Activated effector memory CD4-positive, alpha-beta T cell treated with anti-CD3 and anti-CD28 coated beads, Interleukin-2, amount 50 U/mL, for 16 hours (primary cell): ENCODE data around the gene SEZ6L2.
"Not testable (repeated sequence)": the region's sequence is repeated elsewhere in the genome, so short reads cannot be mapped to it uniquely, and the experiment has no call there.

Experiments
- DNase-seq: peaks from one replicate; pipeline ENCODE4 v3.0.0-alpha.2; 2020

SEZ6L2 gene

GRCh38 chr16:29909851-29910250 lies 10.5 kb upstream of the SEZ6L2 start:
- DNase-seq: not testable (repeated sequence)

- DNase-seq: no peak
Observed at GRCh38 chr16:29909391-29909790, 10.0 kb upstream of the SEZ6L2 start.

- DNase-seq: no peak
Observed at GRCh38 chr16:29908719-29909220, 9.4 kb upstream of the SEZ6L2 start.

GRCh38 chr16:29907973-29908372 lies 8.6 kb upstream of the SEZ6L2 start:
- no peak for DNase-seq

GRCh38 chr16:29906520-29907244 lies 7.3 kb upstream of the SEZ6L2 start:
- DNase-seq: no peak

GRCh38 chr16:29905668-29906067 lies 6.3 kb upstream of the SEZ6L2 start:
- no peak for DNase-seq

- DNase-seq: no peak
Observed at GRCh38 chr16:29904947-29905346, 5.6 kb upstream of the SEZ6L2 start.

GRCh38 chr16:29903590-29903989 lies 4.2 kb upstream of the SEZ6L2 start:
- DNase-seq: no peak

GRCh38 chr16:29901607-29901945 lies 2.2 kb upstream of the SEZ6L2 start:
- no peak for DNase-seq

- DNase-seq: no peak
Observed at GRCh38 chr16:29900888-29901606, 1.7 kb upstream of the SEZ6L2 start.

- peak; percentile 86 for DNase-seq
Observed at GRCh38 chr16:29900102-29900887, 945 bp upstream of the SEZ6L2 start, which contains the start of gene ASPHD1. Gene ASPHD1 (plus strand): TSS chr16:29900488. CDS start chr16:29900972, 484 bp downstream.

GRCh38 chr16:29898804-29899515 lies 390 bp downstream of the SEZ6L2 start:
- DNase-seq: no peak

- DNase-seq: no peak
Observed at GRCh38 chr16:29898135-29898803, 1.1 kb downstream of the SEZ6L2 start.

GRCh38 chr16:29897333-29897732 lies 2.0 kb downstream of the SEZ6L2 start:
- DNase-seq: no peak

GRCh38 chr16:29896841-29897240 lies 2.5 kb downstream of the SEZ6L2 start:
- DNase-seq: no peak

- DNase-seq: no peak
Observed at GRCh38 chr16:29894352-29894751, 5.0 kb downstream of the SEZ6L2 start.

- no peak for DNase-seq
Observed at GRCh38 chr16:29893553-29893952, 5.8 kb downstream of the SEZ6L2 start.

- DNase-seq: no peak
Observed at GRCh38 chr16:29892458-29892813, 6.9 kb downstream of the SEZ6L2 start.

- DNase-seq: no peak
Observed at GRCh38 chr16:29891525-29892457, 7.6 kb downstream of the SEZ6L2 start.

GRCh38 chr16:29889372-29889771 lies 10.0 kb downstream of the SEZ6L2 start:
- DNase-seq: not testable (repeated sequence)

GRCh38 chr16:29883987-29884386 lies 15.4 kb downstream of the SEZ6L2 start:
- DNase-seq: no peak
